Endothelial cell (in vitro differentiated cells): ENCODE data around the gene C5orf58. TPM values are rescaled to one million over a fixed set of nuclear protein-coding genes. Genes with fewer than 3 reads are reported as not detected.
A peak's percentile ranks its signal among the peaks of the same experiment; 100 is the strongest.

ENCODE experiments used
- DNase-seq: peaks from one replicate; pipeline ENCODE4 v3.0.0; 2021; ENCODE audit warnings: low spot score
- H3K27ac Mint-ChIP-seq: one replicate; pipeline ENCODE4 v1.8.0; 2021; ENCODE audit warnings: mixed read lengths, inconsistent platforms; ENCODE audit not compliant: unreplicated experiment
- H3K27me3 Mint-ChIP-seq: one replicate; pipeline ENCODE4 v1.8.0; 2021; ENCODE audit warnings: mild to moderate bottlenecking, moderate library complexity, mixed read lengths, inconsistent platforms; ENCODE audit not compliant: unreplicated experiment
- H3K36me3 Mint-ChIP-seq: one replicate; pipeline ENCODE4 v1.8.0; 2021; ENCODE audit warnings: mild to moderate bottlenecking, low read depth, mixed read lengths, inconsistent platforms; ENCODE audit not compliant: unreplicated experiment
- H3K4me1 Mint-ChIP-seq: one replicate; pipeline ENCODE4 v1.8.0; 2021; ENCODE audit warnings: mild to moderate bottlenecking, mixed read lengths, inconsistent platforms; ENCODE audit not compliant: unreplicated experiment
- H3K4me3 Mint-ChIP-seq: one replicate; pipeline ENCODE4 v1.8.0; 2021; ENCODE audit warnings: mild to moderate bottlenecking, mixed read lengths, inconsistent platforms; ENCODE audit not compliant: unreplicated experiment
- H3K9me3 Mint-ChIP-seq: one replicate; pipeline ENCODE4 v1.8.0; 2021; ENCODE audit warnings: mixed read lengths, inconsistent platforms; ENCODE audit not compliant: unreplicated experiment
- CTCF ChIP-seq: fragments of 200-600 bp; sonication (generic); IDR thresholded peaks from one replicate; pipeline ENCODE4 v1.5.0; 2021; ENCODE audit warnings: antibody characterized with exemption; ENCODE audit not compliant: unreplicated experiment
- long read RNA-seq: library from polyadenylated mRNA; unstranded; transcript quantifications from one replicate; pipeline ENCODE4 v2.0.0, GENCODE V29; 2020; ENCODE audit not compliant: unreplicated experiment
- total RNA-seq: library from RNA; stranded (reverse); fragmentation: NEBNext Ultra II Directional; extraction: Animal tissue kit (Norgen Biotek cat#: 25700); gene quantifications from one replicate; pipeline ENCODE4 v1.2.1, GENCODE V29; 2021; ENCODE audit not compliant: unreplicated experiment

The C5orf58 gene
- 0.28 TPM for total RNA-seq
- long read RNA-seq = 0 reads

GRCh38 chr5:170232786-170233185 lies at the start of gene C5orf58:
C5orf58 (plus strand) TSS chr5:170232985; CDS start chr5:170234977, 1,992 bp downstream.
- TF ChIP-seq CTCF = no peak
- Mint-ChIP-seq H3K4me3 (no peak within 1 kb of the TSS), H3K9me3 (no peaks in the 10 kb centered on the region), H3K36me3 (no peaks in the 10 kb centered on the region), H3K4me1 (peaks cover 7% of the 10 kb centered on the region), H3K27ac (no peak within 1 kb of the TSS), H3K27me3 (no peaks in the 10 kb centered on the region)
- DNase-seq = no peak

GRCh38 chr5:170183816-170184687 lies 48.7 kb upstream of the C5orf58 start:
- Mint-ChIP-seq H3K4me3 (no peak overlapping the region), H3K9me3 (no peaks in the 10 kb centered on the region), H3K27me3 (no peaks in the 10 kb centered on the region), H3K36me3 (peaks cover 3% of the 10 kb centered on the region), H3K27ac (no peak overlapping the region), H3K4me1 (peaks cover 18% of the 10 kb centered on the region)
- peak; percentile 85 for DNase-seq
- TF ChIP-seq CTCF = peak; percentile 82

- H3K9me3 Mint-ChIP-seq = no peaks in the 10 kb centered on the region
- H3K36me3 Mint-ChIP-seq = peaks cover 3% of the 10 kb centered on the region
- H3K4me3 Mint-ChIP-seq = no peak overlapping the region
- no peak for TF ChIP-seq CTCF
- no peak overlapping the region for H3K27ac Mint-ChIP-seq
- H3K4me1 Mint-ChIP-seq = peaks cover 18% of the 10 kb centered on the region
- no peak for DNase-seq
- H3K27me3 Mint-ChIP-seq = peaks cover 3% of the 10 kb centered on the region
Measured at GRCh38 chr5:170184737-170185136, 48.0 kb upstream of the C5orf58 start.

- H3K9me3 Mint-ChIP-seq = no peaks in the 10 kb centered on the region
- DNase-seq = no peak
- peaks cover 14% of the 10 kb centered on the region for H3K4me1 Mint-ChIP-seq
- H3K27me3 Mint-ChIP-seq = peaks cover 3% of the 10 kb centered on the region
- TF ChIP-seq CTCF = no peak
- H3K27ac Mint-ChIP-seq = no peak overlapping the region
- H3K4me3 Mint-ChIP-seq = no peak overlapping the region
- H3K36me3 Mint-ChIP-seq = no peaks in the 10 kb centered on the region
Measured at GRCh38 chr5:170186156-170186555, 46.6 kb upstream of the C5orf58 start.

- DNase-seq = no peak
- no peak overlapping the region for H3K27ac Mint-ChIP-seq
- H3K9me3 Mint-ChIP-seq = no peaks in the 10 kb centered on the region
- H3K4me3 Mint-ChIP-seq = no peak overlapping the region
- peaks cover 13% of the 10 kb centered on the region for H3K4me1 Mint-ChIP-seq
- peaks cover 3% of the 10 kb centered on the region for H3K27me3 Mint-ChIP-seq
- no peak for TF ChIP-seq CTCF
- H3K36me3 Mint-ChIP-seq = no peaks in the 10 kb centered on the region
Measured at GRCh38 chr5:170186856-170187255, 45.9 kb upstream of the C5orf58 start.
